ENCODE results near the gene RTEL1. TPM values are rescaled to one million over a fixed set of nuclear protein-coding genes. Genes with fewer than 3 reads are reported as not detected.

Gene RTEL1
- polyA plus RNA-seq, 3 donors: 1.0 to 15.5 (median 4.8) TPM

GRCh38 chr20:63697868-63698545 is 39.9 kb downstream of the RTEL1 start:
- Mint-ChIP-seq H3K4me1 (peaks cover 16% of the 10 kb centered on the region), H3K9me3 (no peaks in the 10 kb centered on the region), H3K27ac (no peak overlapping the region), H3K27me3 (ENCODE audit: low read depth in 3 of 3) (peaks cover 2 to 21% (median 3%) of the 10 kb centered on the region in 3 donors), H3K4me3 (peak overlapping the region in 1 of 2 donors; percentile 21), H3K36me3 (peaks cover 5 to 9% of the 10 kb centered on the region in 2 donors)
- Histone ChIP-seq H3K27ac (ENCODE audit: low read depth in 1 of 2, low read length in 2 of 2) (no peak overlapping the region), H4K20me1 (ENCODE audit: insufficient read depth, low read length) (peaks cover 54% of the 10 kb centered on the region), H3K9ac (ENCODE audit: insufficient read depth, low read length, poor library complexity, severe bottlenecking) (no peak overlapping the region), H3K36me3 (replicated peaks in 1 of 2; ENCODE audit: control insufficient read depth in 1 of 2, insufficient read depth in 2 of 2, low read length in 2 of 2) (peaks cover 0 to 9% of the 10 kb centered on the region in 2 donors), H3K27me3 (ENCODE audit: control insufficient read depth in 2 of 2, insufficient read depth in 2 of 2, low read length in 2 of 2) (peaks cover 0 to 12% of the 10 kb centered on the region in 2 donors), H3K9me3 (replicated peaks in 1 of 2; ENCODE audit: control insufficient read depth in 1 of 2, insufficient read depth in 1 of 2, low read length in 2 of 2) (no peaks in the 10 kb centered on the region), H3K79me2 (ENCODE audit: insufficient read depth, low read length) (no peaks in the 10 kb centered on the region), H2AFZ (ENCODE audit: insufficient read depth, low read depth, low read length, poor library complexity, severe bottlenecking) (no peak overlapping the region), H3K4me1 (ENCODE audit: control insufficient read depth in 1 of 2, insufficient read depth in 2 of 2, low read length in 2 of 2) (peaks cover 16% of the 10 kb centered on the region in 2 donors), H3K4me3 (replicated peaks in 1 of 3; ENCODE audit: low read depth in 2 of 3, low read length in 3 of 3) (no peak overlapping the region), H3K4me2 (replicated peaks; ENCODE audit: extremely low read depth, low read length, poor library complexity, severe bottlenecking) (no peak overlapping the region)
- no peak for TF ChIP-seq CTCF (IDR thresholded peaks at IDR 0.05)
- intact Hi-C loops (cut with micrococcal nuclease): no loop called here
- peak in 1 of 3 donors; percentile 2 for DNase-seq
- 94% methylated on average over 18 of the region's 40 CpGs for WGBS (ENCODE audit: insufficient coverage)

GRCh38 chr20:63698739-63699465 is 40.8 kb downstream of the RTEL1 start:
- TF ChIP-seq CTCF (IDR thresholded peaks at IDR 0.05): no peak
- Histone ChIP-seq H3K36me3 (replicated peaks in 1 of 2; ENCODE audit: control insufficient read depth in 1 of 2, insufficient read depth in 2 of 2, low read length in 2 of 2) (peaks cover 1 to 10% of the 10 kb centered on the region in 2 donors), H3K27me3 (ENCODE audit: control insufficient read depth in 2 of 2, insufficient read depth in 2 of 2, low read length in 2 of 2) (peaks cover 0 to 12% of the 10 kb centered on the region in 2 donors), H4K20me1 (ENCODE audit: insufficient read depth, low read length) (peaks cover 58% of the 10 kb centered on the region), H2AFZ (ENCODE audit: insufficient read depth, low read depth, low read length, poor library complexity, severe bottlenecking) (no peak overlapping the region), H3K79me2 (ENCODE audit: insufficient read depth, low read length) (no peaks in the 10 kb centered on the region), H3K4me1 (ENCODE audit: control insufficient read depth in 1 of 2, insufficient read depth in 2 of 2, low read length in 2 of 2) (peaks cover 16% of the 10 kb centered on the region in 2 donors), H3K4me2 (replicated peaks; ENCODE audit: extremely low read depth, low read length, poor library complexity, severe bottlenecking) (no peak overlapping the region), H3K9me3 (replicated peaks in 1 of 2; ENCODE audit: control insufficient read depth in 1 of 2, insufficient read depth in 1 of 2, low read length in 2 of 2) (no peaks in the 10 kb centered on the region), H3K9ac (ENCODE audit: insufficient read depth, low read length, poor library complexity, severe bottlenecking) (no peak overlapping the region), H3K27ac (ENCODE audit: low read depth in 1 of 2, low read length in 2 of 2) (no peak overlapping the region), H3K4me3 (replicated peaks in 1 of 3; ENCODE audit: low read depth in 2 of 3, low read length in 3 of 3) (no peak overlapping the region)
- Mint-ChIP-seq H3K27me3 (ENCODE audit: low read depth in 3 of 3) (peaks cover 2 to 21% (median 3%) of the 10 kb centered on the region in 3 donors), H3K4me1 (peaks cover 16% of the 10 kb centered on the region), H3K9me3 (no peaks in the 10 kb centered on the region), H3K27ac (peak overlapping the region in 1 of 7 donors; percentile 41), H3K36me3 (peaks cover 5 to 12% of the 10 kb centered on the region in 2 donors), H3K4me3 (no peak overlapping the region)
- WGBS (ENCODE audit: insufficient coverage): 89% methylated on average over 18 of the region's 19 CpGs
- peak in 1 of 3 donors; percentile 51 for DNase-seq
- intact Hi-C loops (cut with micrococcal nuclease): no loop called here
